ENCODE results near the gene CAMSAP3.

GRCh38 chr19:7600721-7601120 is 5.1 kb downstream of the CAMSAP3 start:
- no peak for TF ChIP-seq CTCF (IDR thresholded peaks at IDR 0.05)
- TF ChIP-seq POLR2A (IDR thresholded peaks at IDR 0.05), result no peak

Measured in body of pancreas (tissue), 4 donors.